HG03571 (cell line): Measurements from ENCODE around the gene TP53I13.
"Not testable (repeated sequence)": the region's sequence is repeated elsewhere in the genome, so short reads cannot be mapped to it uniquely, and the experiment has no call there.

Experiments used
- ATAC-seq: cut with Tn5 transposase; IDR thresholded peaks from one replicate; pipeline ENCODE4 v1.9.1; 2021; ENCODE audit not compliant: unreplicated experiment

Gene TP53I13, protein sequence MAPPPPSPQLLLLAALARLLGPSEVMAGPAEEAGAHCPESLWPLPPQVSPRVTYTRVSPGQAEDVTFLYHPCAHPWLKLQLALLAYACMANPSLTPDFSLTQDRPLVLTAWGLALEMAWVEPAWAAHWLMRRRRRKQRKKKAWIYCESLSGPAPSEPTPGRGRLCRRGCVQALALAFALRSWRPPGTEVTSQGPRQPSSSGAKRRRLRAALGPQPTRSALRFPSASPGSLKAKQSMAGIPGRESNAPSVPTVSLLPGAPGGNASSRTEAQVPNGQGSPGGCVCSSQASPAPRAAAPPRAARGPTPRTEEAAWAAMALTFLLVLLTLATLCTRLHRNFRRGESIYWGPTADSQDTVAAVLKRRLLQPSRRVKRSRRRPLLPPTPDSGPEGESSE

GRCh38 chr17:29568331-29569244, at the start of gene TP53I13:
TP53I13 (plus strand) TSS chr17:29568701; CDS start chr17:29568759, 58 bp downstream.
- ATAC-seq: peak; percentile 25

DNA sequence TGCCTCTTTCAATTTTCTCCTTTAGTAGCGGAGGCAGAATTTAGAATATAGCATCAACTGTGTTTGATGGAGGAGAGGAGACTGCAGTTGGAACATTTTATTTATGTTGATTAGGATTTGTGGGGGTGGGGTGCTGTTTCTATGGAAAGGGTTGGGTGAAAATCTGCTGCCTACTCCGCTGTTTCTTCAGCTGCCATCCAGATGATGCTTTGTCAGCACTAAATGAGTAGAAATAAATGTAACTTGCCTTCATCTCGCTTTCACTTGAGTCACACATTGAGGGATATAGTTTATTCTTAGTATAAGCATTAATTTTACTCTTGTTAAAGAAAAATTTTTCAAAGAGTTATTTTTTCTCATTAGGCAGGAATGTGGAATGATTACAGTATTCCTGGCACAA, 43.8 kb upstream of the TP53I13 start:
- ATAC-seq: no peak

GRCh38 chr17:29526322-29526721, 42.2 kb upstream of the TP53I13 start:
- no peak for ATAC-seq

DNA sequence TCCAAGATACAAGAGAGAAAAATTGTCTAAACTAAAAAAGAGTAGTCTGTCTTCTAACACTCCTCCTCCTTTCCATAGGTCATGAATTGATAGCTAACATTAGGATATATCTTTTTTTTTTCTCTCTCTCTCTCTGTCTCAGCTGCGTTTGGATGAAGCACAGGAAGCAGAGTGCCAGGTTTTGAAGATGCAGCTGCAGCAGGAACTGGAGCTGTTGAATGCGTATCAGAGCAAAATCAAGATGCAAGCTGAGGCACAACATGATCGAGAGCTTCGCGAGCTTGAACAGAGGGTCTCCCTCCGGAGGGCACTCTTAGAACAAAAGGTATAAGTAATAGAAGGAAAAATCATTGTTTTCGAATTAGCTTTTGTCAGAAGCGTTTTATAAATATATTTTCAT, 34.5 kb upstream of the TP53I13 start:
- ATAC-seq: no peak

GRCh38 chr17:29544066-29544465, 24.4 kb upstream of the TP53I13 start:
- no peak for ATAC-seq

- no peak for ATAC-seq
Observed at GRCh38 chr17:29546085-29546484, 22.4 kb upstream of the TP53I13 start.

GRCh38 chr17:29546830-29547229, 21.7 kb upstream of the TP53I13 start:
- ATAC-seq: no peak

- ATAC-seq: no peak
Observed at GRCh38 chr17:29549177-29549923, 19.2 kb upstream of the TP53I13 start.

DNA sequence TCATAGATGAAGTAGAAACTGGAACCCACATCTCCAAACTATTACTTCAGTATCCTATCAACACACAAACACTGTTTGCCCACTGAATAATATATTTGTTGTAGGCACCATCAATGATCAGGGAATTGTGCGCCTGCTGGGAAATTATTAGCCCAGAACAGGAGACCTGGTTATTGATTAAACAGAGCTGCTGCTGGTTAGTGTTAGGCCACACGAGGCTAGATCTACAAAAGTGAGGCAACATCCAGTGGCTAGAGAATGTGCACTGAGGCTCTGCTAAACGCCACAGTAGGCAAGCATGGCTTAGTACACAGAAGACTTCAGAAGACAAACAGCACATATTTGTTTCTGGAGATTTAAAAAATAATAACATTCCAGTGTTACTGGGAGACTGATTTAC, 12.7 kb upstream of the TP53I13 start:
- no peak for ATAC-seq

- no peak for ATAC-seq
Observed at GRCh38 chr17:29557085-29557738, 11.3 kb upstream of the TP53I13 start.

GRCh38 chr17:29557739-29558116, 10.8 kb upstream of the TP53I13 start:
- no peak for ATAC-seq

- ATAC-seq: not testable (repeated sequence)
Observed at GRCh38 chr17:29558139-29558538, 10.4 kb upstream of the TP53I13 start.

DNA sequence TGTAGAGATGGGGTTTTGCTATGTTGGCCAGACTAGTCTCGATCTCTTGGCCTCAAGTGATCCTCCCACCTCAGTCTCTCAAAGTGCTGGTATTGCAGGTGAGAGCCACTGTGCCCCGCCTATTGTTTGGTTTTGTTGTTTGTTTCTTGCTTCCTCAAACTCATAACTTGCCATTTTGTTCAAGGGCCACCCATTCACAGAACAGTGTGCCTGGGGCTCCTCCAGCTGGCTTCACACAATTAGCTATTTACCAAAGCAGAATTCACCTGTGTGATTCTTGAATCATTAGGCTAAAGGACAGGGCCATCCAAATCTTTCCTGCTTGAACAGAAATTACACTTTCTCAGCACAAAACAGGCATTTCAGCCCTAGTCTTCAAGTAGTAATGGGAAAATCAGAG, 8.9 kb upstream of the TP53I13 start:
- no peak for ATAC-seq

DNA sequence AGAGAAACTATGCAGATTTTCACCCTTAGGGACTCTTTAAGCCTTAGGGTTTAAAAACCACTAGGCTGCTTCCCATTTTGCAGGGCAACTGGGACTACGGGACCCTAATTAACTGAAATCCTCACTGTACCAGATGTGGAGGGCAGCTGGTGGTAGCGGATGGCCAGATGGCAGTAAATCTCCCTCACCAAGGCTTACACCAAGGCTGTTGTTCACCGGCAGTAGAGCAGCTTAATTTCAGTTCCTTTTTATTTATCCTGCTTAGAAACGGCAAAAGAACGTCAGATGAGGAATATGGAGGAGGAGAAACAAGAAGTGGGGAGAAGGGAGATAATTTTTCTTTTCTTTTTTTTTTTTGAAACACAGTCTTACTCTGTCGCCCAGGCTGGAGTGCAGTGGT, 8.2 kb upstream of the TP53I13 start:
- ATAC-seq: no peak

DNA sequence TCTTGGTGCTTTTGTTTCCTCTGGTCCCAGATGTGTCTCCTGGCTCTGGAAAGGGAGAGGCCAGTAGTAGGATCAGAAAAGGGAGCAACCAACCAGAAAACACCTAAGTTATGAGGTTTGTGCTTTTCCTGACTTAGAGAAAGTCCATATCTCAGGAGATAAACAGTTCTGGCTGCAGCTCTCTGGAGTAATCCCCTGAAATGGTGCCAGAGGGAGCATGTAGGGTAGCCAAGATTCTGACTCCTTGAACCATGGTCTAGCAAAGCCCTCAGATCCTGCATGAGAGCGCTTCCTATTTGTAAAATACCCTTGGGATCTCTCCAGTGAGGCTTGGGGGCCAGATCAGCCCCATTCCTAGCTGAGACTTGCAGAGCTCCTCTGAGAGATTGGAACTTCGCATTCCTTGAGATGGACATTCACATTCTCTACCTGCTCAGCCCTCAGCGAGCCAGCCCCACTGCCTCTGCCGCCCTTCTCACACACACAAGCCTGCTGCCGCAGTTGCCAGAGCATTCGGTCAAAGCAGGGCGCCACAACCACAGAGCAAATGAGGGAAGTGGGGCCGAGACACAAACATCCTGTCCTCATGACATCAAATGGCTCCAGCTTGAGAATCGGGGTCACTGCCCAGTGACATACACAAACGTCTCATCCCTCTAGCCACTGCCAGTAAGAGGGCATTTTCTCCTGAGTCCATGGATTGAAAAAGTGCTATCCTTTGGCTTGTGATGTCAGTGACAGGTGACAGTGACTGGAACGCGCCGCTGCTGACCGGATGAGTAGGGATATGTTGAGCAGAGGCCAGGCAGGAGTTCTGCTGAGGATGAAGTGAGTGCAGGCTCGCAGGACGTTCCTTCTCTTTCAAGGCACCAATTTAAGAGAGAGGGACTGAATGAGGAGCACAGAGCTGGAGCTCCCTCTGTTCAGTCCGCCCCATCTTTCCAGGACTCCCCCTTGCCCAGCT, 6.7 kb upstream of the TP53I13 start:
- no peak for ATAC-seq

DNA sequence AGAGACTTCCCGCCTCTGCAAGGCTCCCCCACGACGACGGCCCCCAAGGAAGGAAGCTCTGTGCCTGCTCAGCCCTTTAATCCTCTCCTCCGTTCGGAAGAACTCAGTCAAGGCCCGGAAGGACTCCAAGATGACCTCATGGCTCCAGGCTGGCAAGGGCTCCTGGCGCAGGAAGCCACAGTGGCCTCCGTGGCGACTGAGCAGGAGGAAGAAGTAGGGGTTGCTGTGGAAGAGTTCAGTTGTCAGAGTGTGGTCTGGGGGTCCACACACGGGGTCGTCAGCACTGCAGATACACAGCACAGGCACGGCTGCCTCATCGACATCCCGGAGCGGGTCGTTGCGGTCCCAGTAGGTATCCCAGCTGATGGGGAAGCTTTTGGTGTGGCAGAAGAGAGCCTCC, 5.9 kb upstream of the TP53I13 start:
- ATAC-seq: no peak

DNA sequence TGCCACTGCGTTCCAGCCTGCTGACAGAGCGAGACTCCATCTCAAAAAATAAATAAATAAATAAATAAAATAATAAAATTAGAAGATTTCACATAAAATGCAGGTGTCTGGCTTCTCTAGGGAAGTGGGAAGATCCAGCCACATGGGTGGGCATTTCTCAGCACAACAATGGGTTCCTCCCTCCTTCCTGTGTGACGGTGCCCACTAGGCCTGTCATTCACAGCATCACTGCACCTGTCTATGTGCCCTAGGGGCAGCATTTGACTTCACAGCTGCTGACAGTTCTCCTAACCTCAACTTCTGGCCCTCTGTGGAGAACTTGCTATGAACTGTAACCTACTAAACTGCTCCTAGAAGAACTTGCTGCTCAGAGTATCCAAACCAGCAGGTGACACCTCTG, 4.7 kb upstream of the TP53I13 start:
- no peak for ATAC-seq

DNA sequence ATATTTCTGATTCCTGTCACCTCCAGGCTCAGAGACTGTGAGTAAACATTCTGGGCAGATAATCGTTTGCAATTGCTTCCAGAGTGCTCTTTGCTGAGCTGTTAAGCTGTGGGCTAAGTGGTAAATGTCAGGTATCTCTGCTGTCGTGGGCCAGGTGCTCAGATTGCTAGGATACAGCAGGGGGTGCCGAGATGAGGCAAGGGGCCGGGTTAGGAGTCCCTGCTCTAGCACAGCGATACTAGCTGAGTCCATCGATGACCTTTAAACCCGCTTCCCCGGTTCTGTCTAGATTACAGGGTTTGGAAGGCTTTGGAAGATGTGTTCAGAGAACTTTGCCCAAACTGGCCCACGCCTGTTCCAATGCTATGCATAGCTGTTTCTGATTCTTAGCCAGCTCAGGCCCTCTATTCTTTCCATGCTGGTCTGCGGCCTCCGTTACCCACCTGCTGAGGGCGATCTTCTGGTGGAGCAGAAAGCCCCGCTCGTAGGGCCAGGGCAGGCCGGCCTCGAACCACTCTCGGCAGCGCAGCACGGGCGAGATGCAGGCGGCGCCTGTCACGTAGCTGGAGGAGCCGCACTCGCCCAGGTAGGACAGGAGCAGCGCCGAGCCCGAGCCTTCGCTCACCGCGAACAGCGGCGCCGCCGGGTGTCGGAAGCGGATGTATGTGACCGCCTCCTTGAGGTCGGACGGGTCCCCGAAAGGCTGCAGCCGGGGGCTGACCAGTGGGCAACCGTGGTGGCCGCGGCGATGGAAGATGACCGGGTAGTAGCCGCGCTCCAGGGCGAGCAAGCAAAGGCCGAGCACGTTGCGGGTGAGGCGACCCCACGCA, 2.6 kb upstream of the TP53I13 start:
- ATAC-seq: no peak
